Measurements from ENCODE around the gene PRKD1.

The PRKD1 gene

GRCh38 chr14:29927376-29928116, at the start of gene PRKD1:
TSS of gene PRKD1 (minus strand) at chr14:29927847.
- no peak for FAIRE-seq

GRCh38 chr14:29971101-29971500, 43.5 kb upstream of the PRKD1 start:
- FAIRE-seq: no peak

GRCh38 chr14:29955087-29955486, 27.4 kb upstream of the PRKD1 start:
- FAIRE-seq: no peak

GRCh38 chr14:29953501-29953900, 25.9 kb upstream of the PRKD1 start:
- no peak for FAIRE-seq

- no peak for FAIRE-seq
These were observed 16.4 kb upstream of the PRKD1 start for GRCh38 chr14:29944091-29944490.

- no peak for FAIRE-seq
These were observed 13.8 kb upstream of the PRKD1 start for GRCh38 chr14:29941401-29941800.

- FAIRE-seq: no peak
These were observed 12.8 kb upstream of the PRKD1 start for GRCh38 chr14:29940482-29940881.

GRCh38 chr14:29937116-29937515, 9.5 kb upstream of the PRKD1 start:
- no peak for FAIRE-seq

- FAIRE-seq: no peak
These were observed 2.6 kb upstream of the PRKD1 start for GRCh38 chr14:29930283-29930682.

GRCh38 chr14:29928117-29928640, 532 bp upstream of the PRKD1 start:
- FAIRE-seq: no peak

- no peak for FAIRE-seq
These were observed 809 bp downstream of the PRKD1 start for GRCh38 chr14:29926701-29927375.

- FAIRE-seq: no peak
These were observed 1.4 kb downstream of the PRKD1 start for GRCh38 chr14:29926228-29926627.

- no peak for FAIRE-seq
These were observed 1.9 kb downstream of the PRKD1 start for GRCh38 chr14:29925736-29926135.

GRCh38 chr14:29925101-29925722, 2.4 kb downstream of the PRKD1 start:
- no peak for FAIRE-seq

- no peak for FAIRE-seq
These were observed 7.8 kb downstream of the PRKD1 start for GRCh38 chr14:29919845-29920244.

- no peak for FAIRE-seq
These were observed 8.7 kb downstream of the PRKD1 start for GRCh38 chr14:29918981-29919380.

- FAIRE-seq: no peak
These were observed 14.1 kb downstream of the PRKD1 start for GRCh38 chr14:29913566-29913965.

- FAIRE-seq: no peak
These were observed 15.8 kb downstream of the PRKD1 start for GRCh38 chr14:29911810-29912209.

- FAIRE-seq: no peak
These were observed 18.7 kb downstream of the PRKD1 start for GRCh38 chr14:29908652-29909577.

- no peak for FAIRE-seq
These were observed 21.3 kb downstream of the PRKD1 start for GRCh38 chr14:29906256-29906870.

GRCh38 chr14:29905543-29905942, 22.1 kb downstream of the PRKD1 start:
- no peak for FAIRE-seq
